Nephron (organoid): ENCODE data around the gene CLP1.

ENCODE experiments used
- H3K27ac Mint-ChIP-seq, 3 experiments: 2 replicates each; pipeline ENCODE4 v1.8.0; 2020; ENCODE audit warnings: mixed read lengths in 3 of 3, mild to moderate bottlenecking in 2 of 3, moderate library complexity in 1 of 3
- H3K27me3 Mint-ChIP-seq: 2 replicates; pipeline ENCODE4 v1.8.0; 2021; ENCODE audit warnings: low read depth, mild to moderate bottlenecking, moderate library complexity, mixed read lengths
- H3K36me3 Mint-ChIP-seq: 2 replicates; pipeline ENCODE4 v1.8.0; 2020; ENCODE audit warnings: low read depth, mixed read lengths
- H3K4me1 Mint-ChIP-seq: 2 replicates; pipeline ENCODE4 v1.8.0; 2020; ENCODE audit warnings: mixed read lengths
- H3K4me3 Mint-ChIP-seq, 3 experiments: 2 replicates each; pipeline ENCODE4 v1.8.0; 2020; ENCODE audit warnings: mild to moderate bottlenecking in 3 of 3, mixed read lengths in 3 of 3, moderate library complexity in 2 of 3
- H3K9me3 Mint-ChIP-seq: 2 replicates; pipeline ENCODE4 v1.8.0; 2020; ENCODE audit warnings: mixed read lengths
- TF ChIP-seq, protein P1 (sequence below), 3 experiments: fragments of 200-600 bp; sonication (generic); IDR thresholded peaks; one replicate each; pipeline ENCODE4 v1.5.0; 2021; ENCODE audit warnings: antibody characterized with exemption in 3 of 3; ENCODE audit not compliant: unreplicated experiment in 3 of 3

The CLP1 gene

DNA sequence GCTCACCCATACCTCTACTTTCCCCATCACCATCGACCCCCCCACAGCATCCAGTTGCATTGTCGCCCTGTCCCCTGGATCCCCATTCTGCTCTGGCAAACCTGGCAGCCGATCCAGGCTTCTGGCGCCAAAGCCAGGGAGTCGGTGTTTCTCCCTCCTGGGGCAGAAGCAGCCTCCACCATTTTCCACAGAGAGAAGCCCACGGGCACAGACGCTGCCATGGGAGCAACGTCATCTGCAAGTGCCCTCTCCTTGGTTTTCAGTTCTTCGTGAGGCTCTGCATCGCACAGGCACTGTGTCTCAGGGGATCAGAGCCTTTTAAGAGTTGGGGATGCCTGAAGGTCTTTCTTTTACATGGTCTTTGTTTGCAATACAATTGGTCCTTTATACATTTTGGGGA lies 10.2 kb upstream of the CLP1 start:
- no peaks in the 10 kb centered on the region for H3K9me3 Mint-ChIP-seq
- H3K4me1 Mint-ChIP-seq, result peaks cover 85% of the 10 kb centered on the region
- peak overlapping the region in 2 of 3 experiments; percentile 27 to 69 for H3K27ac Mint-ChIP-seq
- peaks cover 12% of the 10 kb centered on the region for H3K27me3 Mint-ChIP-seq
- peaks cover 9% of the 10 kb centered on the region for H3K36me3 Mint-ChIP-seq
- peak overlapping the region; percentile 81 to 84 (median 82) for H3K4me3 Mint-ChIP-seq
- TF ChIP-seq, protein P1, sequence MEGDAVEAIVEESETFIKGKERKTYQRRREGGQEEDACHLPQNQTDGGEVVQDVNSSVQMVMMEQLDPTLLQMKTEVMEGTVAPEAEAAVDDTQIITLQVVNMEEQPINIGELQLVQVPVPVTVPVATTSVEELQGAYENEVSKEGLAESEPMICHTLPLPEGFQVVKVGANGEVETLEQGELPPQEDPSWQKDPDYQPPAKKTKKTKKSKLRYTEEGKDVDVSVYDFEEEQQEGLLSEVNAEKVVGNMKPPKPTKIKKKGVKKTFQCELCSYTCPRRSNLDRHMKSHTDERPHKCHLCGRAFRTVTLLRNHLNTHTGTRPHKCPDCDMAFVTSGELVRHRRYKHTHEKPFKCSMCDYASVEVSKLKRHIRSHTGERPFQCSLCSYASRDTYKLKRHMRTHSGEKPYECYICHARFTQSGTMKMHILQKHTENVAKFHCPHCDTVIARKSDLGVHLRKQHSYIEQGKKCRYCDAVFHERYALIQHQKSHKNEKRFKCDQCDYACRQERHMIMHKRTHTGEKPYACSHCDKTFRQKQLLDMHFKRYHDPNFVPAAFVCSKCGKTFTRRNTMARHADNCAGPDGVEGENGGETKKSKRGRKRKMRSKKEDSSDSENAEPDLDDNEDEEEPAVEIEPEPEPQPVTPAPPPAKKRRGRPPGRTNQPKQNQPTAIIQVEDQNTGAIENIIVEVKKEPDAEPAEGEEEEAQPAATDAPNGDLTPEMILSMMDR (IDR thresholded peaks at IDR 0.05; ENCODE audit: unreplicated experiment in 3 of 3), result no peak

DNA sequence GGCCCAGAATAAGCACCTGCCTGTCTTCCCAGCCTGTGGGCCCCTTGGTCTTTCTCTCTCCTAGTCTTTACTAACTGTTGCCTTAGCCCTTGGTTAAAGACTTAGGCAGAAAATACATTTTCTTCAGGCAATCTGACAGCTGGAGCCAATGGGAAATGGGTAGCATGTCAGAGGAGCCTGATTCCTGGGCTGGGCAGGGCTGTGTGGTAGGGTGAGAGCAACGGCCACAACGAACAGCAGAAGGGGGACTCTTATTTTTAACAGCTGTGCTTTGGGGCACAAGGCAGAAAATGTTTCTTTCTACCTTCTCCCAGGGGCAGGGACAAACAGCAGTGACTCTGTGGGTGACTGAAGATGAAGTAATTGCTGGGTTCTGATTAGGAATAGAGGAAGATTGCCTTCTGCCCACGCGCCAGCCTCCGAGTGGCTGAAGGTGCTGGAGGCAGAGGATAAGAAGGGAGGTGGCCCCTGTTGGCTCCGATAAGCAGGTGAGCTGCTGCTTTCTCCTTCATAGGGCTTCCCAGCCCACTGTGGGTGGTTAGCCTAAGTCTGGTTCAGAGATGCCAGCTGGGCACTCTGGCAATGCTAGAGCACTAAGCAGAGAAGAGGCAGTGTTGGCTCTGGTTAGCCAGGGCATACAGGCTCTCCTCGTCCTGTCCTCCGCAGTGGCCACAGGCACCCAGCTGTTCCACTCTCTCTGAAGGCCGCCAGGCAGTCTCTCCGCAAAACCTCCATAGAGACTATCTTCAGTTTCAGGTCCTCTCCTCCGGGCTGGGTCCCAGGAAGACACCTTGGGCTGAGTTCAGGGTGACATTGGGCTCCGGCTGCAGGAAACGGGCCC lies 9.4 kb upstream of the CLP1 start:
- TF ChIP-seq, protein P1 (IDR thresholded peaks at IDR 0.05; ENCODE audit: unreplicated experiment in 3 of 3), result no peak
- Mint-ChIP-seq H3K36me3 (peaks cover 8% of the 10 kb centered on the region), H3K27ac (peak overlapping the region; percentile 69 to 78 (median 72)), H3K4me1 (peaks cover 84% of the 10 kb centered on the region), H3K27me3 (peaks cover 12% of the 10 kb centered on the region), H3K9me3 (no peaks in the 10 kb centered on the region), H3K4me3 (peak overlapping the region; percentile 81 to 84 (median 82))

GRCh38 chr11:57648801-57649735 lies 8.5 kb upstream of the CLP1 start:
- Mint-ChIP-seq H3K27me3 (peaks cover 12% of the 10 kb centered on the region), H3K27ac (peak overlapping the region; percentile 65 to 72 (median 69)), H3K4me3 (peak overlapping the region; percentile 81 to 84 (median 82)), H3K4me1 (peaks cover 77% of the 10 kb centered on the region), H3K36me3 (no peaks in the 10 kb centered on the region), H3K9me3 (no peaks in the 10 kb centered on the region)
- TF ChIP-seq, protein P1 (IDR thresholded peaks at IDR 0.05; ENCODE audit: unreplicated experiment in 3 of 3), result no peak

DNA sequence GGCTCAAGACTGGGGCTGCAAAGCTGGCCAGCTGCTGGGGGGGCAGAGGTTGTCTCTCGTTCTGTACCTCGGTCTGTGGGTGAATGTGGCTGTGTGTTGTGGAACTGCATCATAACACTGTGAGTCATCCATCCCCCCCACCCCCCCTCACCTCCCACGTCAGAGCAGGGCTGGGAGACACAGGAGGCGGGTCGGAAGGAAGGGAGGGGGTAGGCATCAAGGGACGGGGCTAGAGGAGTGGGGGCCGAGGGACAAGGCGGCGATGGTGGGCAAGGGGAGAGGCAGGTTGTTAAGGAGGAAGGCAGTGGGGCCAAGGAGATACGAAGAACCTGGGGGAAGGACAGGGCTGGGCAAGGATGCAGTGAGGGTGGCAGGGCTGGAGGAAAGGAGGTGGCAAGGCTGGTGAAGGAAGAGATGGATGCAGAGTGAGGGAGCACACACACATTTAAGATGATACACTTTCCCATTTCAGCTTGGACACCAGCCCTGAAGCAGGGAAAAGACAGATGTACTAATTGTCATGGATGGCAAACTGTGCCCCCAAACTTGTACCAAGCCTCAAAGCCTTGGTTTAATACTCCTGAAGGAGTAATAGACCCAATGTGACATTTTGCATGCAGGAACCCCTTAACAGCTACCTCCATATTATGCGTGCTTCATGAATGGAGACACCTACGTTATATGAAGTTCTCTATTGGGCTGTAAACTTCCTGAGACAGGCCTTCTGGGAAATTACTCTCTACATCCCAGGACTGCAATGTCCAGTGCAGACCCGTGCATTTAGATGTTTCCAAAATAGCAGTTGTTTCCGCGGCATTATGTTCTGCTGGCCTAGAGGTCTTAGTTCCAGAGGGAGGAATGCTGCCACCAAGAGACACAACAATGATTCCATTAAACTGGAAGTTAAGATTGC lies 7.5 kb upstream of the CLP1 start, which contains the start of gene YPEL4:
Gene YPEL4, minus strand, starts transcription at position 87 of the 913 bp plus-strand sequence. CDS start 2,805 bp downstream, outside the sequence.
- TF ChIP-seq, protein P1 (IDR thresholded peaks at IDR 0.05; ENCODE audit: unreplicated experiment in 3 of 3), result no peak
- H3K27ac Mint-ChIP-seq, result peak within 1 kb of the TSS; percentile 65 to 72 (median 69)
- H3K4me1 Mint-ChIP-seq, result peaks cover 70% of the 10 kb centered on the region
- peaks cover 12% of the 10 kb centered on the region for H3K27me3 Mint-ChIP-seq
- H3K4me3 Mint-ChIP-seq, result peak within 1 kb of the TSS; percentile 81 to 84 (median 82)
- H3K9me3 Mint-ChIP-seq, result no peaks in the 10 kb centered on the region
- no peaks in the 10 kb centered on the region for H3K36me3 Mint-ChIP-seq

GRCh38 chr11:57650739-57651090 lies 6.8 kb upstream of the CLP1 start:
- H3K27me3 Mint-ChIP-seq, result peaks cover 12% of the 10 kb centered on the region
- TF ChIP-seq, protein P1 (IDR thresholded peaks at IDR 0.05; ENCODE audit: unreplicated experiment in 3 of 3), result no peak
- no peaks in the 10 kb centered on the region for H3K9me3 Mint-ChIP-seq
- H3K27ac Mint-ChIP-seq, result peak overlapping the region in 1 of 3 experiments; percentile 69
- no peaks in the 10 kb centered on the region for H3K36me3 Mint-ChIP-seq
- peaks cover 64% of the 10 kb centered on the region for H3K4me1 Mint-ChIP-seq
- H3K4me3 Mint-ChIP-seq, result peak overlapping the region in 1 of 3 experiments; percentile 55
